AG10803 (cell line): ENCODE measurements around the gene MCM10.

Source experiments
- DNase-seq: peaks from one replicate; pipeline ENCODE4 v3.0.0; 2010; ENCODE audit warnings: low read depth
- H3K4me3 ChIP-seq: 2 replicates; pipeline ENCODE4 v1.5.1; 2011; ENCODE audit warnings: mild to moderate bottlenecking, low read length, control low read depth
- CTCF ChIP-seq: conservative IDR thresholded peaks from 2 replicates; pipeline ENCODE4 v1.5.1; 2011; ENCODE audit warnings: mild to moderate bottlenecking, low read length, control low read depth, inconsistent platforms

The MCM10 gene

GRCh38 chr10:13256627-13257026, 95.3 kb downstream of the MCM10 start:
- no peak for TF ChIP-seq CTCF
- no peak overlapping the region for H3K4me3 ChIP-seq
- no peak for DNase-seq

GRCh38 chr10:13257621-13258140, 96.3 kb downstream of the MCM10 start:
- TF ChIP-seq CTCF = no peak
- no peak overlapping the region for H3K4me3 ChIP-seq
- DNase-seq = no peak
